Vagina (tissue), 2 donors: ENCODE results near the gene LDB2.

Experiments
- POLR2A ChIP-seq, 2 donors: fragments of 450-650 bp; IDR thresholded peaks; one replicate each; pipeline ENCODE4 v1.6.1; 2017; ENCODE audit warnings: antibody characterized with exemption in 2 of 2, mild to moderate bottlenecking in 2 of 2, moderate library complexity in 2 of 2
- TF ChIP-seq, protein P1 (sequence below), 3 experiments: fragments of 450-650 bp in 2 of 3; fragments of 200-600 bp in 1 of 3; sonication (generic) in 1 of 3; IDR thresholded peaks; one replicate each; pipeline ENCODE4 v1.5.1; 2017 to 2019; ENCODE audit warnings: antibody characterized with exemption in 3 of 3, mild to moderate bottlenecking in 2 of 3, moderate library complexity in 2 of 3

DNA sequence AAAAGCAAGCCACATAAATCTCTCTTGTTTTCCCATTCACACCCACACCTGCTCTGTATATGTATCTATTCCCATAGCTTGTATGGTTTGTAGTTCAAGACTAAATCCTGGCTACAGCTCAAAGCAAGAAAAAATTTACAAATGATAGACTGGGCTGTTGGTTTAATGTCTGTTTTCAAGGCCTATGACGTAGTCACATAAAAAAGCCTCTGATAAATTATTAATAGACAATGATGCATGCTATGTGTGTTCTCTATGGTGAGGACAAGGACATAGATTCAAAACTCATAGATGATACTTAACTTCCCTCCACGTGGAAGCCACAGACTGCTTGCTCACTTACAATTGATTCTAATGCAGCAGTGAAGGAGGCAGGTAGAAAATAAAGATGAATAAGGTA is 194.0 kb downstream of the LDB2 start:
- TF ChIP-seq POLR2A (IDR thresholded peaks at IDR 0.05), result no peak
- TF ChIP-seq, protein P1, sequence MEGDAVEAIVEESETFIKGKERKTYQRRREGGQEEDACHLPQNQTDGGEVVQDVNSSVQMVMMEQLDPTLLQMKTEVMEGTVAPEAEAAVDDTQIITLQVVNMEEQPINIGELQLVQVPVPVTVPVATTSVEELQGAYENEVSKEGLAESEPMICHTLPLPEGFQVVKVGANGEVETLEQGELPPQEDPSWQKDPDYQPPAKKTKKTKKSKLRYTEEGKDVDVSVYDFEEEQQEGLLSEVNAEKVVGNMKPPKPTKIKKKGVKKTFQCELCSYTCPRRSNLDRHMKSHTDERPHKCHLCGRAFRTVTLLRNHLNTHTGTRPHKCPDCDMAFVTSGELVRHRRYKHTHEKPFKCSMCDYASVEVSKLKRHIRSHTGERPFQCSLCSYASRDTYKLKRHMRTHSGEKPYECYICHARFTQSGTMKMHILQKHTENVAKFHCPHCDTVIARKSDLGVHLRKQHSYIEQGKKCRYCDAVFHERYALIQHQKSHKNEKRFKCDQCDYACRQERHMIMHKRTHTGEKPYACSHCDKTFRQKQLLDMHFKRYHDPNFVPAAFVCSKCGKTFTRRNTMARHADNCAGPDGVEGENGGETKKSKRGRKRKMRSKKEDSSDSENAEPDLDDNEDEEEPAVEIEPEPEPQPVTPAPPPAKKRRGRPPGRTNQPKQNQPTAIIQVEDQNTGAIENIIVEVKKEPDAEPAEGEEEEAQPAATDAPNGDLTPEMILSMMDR (IDR thresholded peaks at IDR 0.05), result no peak
